Measurements from ENCODE around the gene CYTH1. TPM values are rescaled to one million over a fixed set of nuclear protein-coding genes. Genes with fewer than 3 reads are reported as not detected.

The CYTH1 gene
- total and polyA plus RNA-seq, 7 donors = 18.7 to 40.4 (median 29.8) TPM

- no peak for ATAC-seq
Observed at GRCh38 chr17:78697122-78697521, 85.0 kb downstream of the CYTH1 start.

GRCh38 chr17:78696016-78696982 is 85.8 kb downstream of the CYTH1 start:
- 76 to 82% (median 78%) methylated on average over 10 of the region's 10 CpGs for WGBS, 3 donors

More at GRCh38 chr17:78697122-78697521, 85.0 kb downstream of the CYTH1 start:
- WGBS, 3 donors = 93 to 96% (median 95%) methylated on average over 2 of the region's 2 CpGs
- no peak for DNase-seq
- no peak for TF ChIP-seq CTCF (IDR thresholded peaks at IDR 0.05)
- no peaks in the 10 kb centered on the region for H3K27me3 ChIP-seq (ENCODE audit: insufficient read depth in 3 of 3, low read length in 2 of 3)
- no peaks in the 10 kb centered on the region for H3K9me3 ChIP-seq
- no peaks in the 10 kb centered on the region for H3K4me1 ChIP-seq
- peaks cover 23 to 99% of the 10 kb centered on the region in 2 donors for H3K36me3 ChIP-seq (ENCODE audit: insufficient read depth in 1 of 2, low read depth in 1 of 2)
- no peak overlapping the region for H3K4me3 ChIP-seq
- H3K27ac ChIP-seq = no peak overlapping the region
- intact Hi-C loops (cut with DNase I) = no loop called here

GRCh38 chr17:78694805-78695531 is 87.1 kb downstream of the CYTH1 start:
- intact Hi-C loops (cut with DNase I) = no loop called here

More at GRCh38 chr17:78696016-78696982, 85.8 kb downstream of the CYTH1 start:
- Histone ChIP-seq H3K4me1 (no peaks in the 10 kb centered on the region), H3K4me3 (no peak overlapping the region), H3K27ac (no peak overlapping the region), H3K9me3 (no peaks in the 10 kb centered on the region), H3K27me3 (ENCODE audit: insufficient read depth in 3 of 3, low read length in 2 of 3) (no peaks in the 10 kb centered on the region), H3K36me3 (ENCODE audit: insufficient read depth in 1 of 2, low read depth in 1 of 2) (peaks cover 18 to 99% of the 10 kb centered on the region in 2 donors)
- no peak for TF ChIP-seq CTCF (IDR thresholded peaks at IDR 0.05)
- ATAC-seq = no peak
- no peak for DNase-seq
- intact Hi-C loops (cut with DNase I) = no loop called here

More at GRCh38 chr17:78694805-78695531, 87.1 kb downstream of the CYTH1 start:
- no peaks in the 10 kb centered on the region for H3K27me3 ChIP-seq (ENCODE audit: insufficient read depth in 3 of 3, low read length in 2 of 3)
- TF ChIP-seq CTCF (IDR thresholded peaks at IDR 0.05) = no peak
- peaks cover 15 to 93% of the 10 kb centered on the region in 2 donors for H3K36me3 ChIP-seq (ENCODE audit: insufficient read depth in 1 of 2, low read depth in 1 of 2)
- 90 to 91% (median 91%) methylated on average over 16 of the region's 16 CpGs for WGBS, 3 donors
- H3K9me3 ChIP-seq = no peaks in the 10 kb centered on the region
- no peaks in the 10 kb centered on the region for H3K4me1 ChIP-seq
- ATAC-seq (no peak), DNase-seq (no peak)
- H3K4me3 ChIP-seq = no peak overlapping the region
- no peak overlapping the region for H3K27ac ChIP-seq
